ENCODE measurements around the gene GDF2. TPM values are rescaled to one million over a fixed set of nuclear protein-coding genes. Genes with fewer than 3 reads are reported as not detected.

The GDF2 gene
- total and polyA plus RNA-seq, 2 experiments from 2014 or later = not detected

DNA sequence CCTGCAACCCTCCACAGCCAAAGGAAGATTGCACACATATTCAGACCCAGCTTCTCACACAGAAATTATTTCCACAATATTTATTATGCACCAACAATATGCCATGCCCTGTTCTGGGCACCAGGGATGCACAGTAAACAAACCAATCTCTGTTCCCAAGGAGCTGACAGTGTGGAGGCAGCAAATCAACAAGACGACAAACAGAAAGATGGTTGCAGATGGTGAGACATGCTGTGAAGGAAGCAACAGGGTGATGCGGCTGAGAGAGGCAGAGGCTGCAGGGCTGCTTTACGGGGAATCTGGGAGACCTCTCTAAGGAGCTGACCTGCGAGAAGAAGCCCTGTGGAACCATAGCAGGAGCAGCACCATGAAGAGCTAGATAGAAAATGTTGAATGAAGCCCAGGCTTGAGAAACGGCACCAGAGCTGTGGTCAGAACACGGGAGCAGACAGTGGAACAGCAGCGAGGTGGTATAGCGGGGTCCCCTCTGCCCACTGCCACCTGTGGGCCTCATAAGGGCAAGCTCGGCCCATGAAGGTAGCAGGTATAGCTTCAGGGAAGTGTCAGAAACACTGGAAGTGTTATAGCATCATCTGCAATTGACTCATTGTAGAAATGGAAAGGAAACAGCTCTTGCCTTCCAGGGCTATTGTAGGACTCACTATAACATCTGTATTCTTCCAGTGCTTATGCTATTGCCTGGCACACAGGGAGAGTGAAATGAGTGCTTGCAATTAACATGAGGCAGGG, 43.4 kb downstream of the GDF2 start:
- ATAC-seq (no peak), DNase-seq (ENCODE audit: low spot score) (no peak)
- Histone ChIP-seq H3K36me3 (ENCODE audit: insufficient read depth) (no peaks in the 10 kb centered on the region), H3K79me2 (replicated peaks; ENCODE audit: insufficient read depth) (no peaks in the 10 kb centered on the region), H3K4me1 (ENCODE audit: insufficient read depth) (no peaks in the 10 kb centered on the region), H3K4me3 (no peak overlapping the region), H3K27me3 (ENCODE audit: insufficient read depth) (no peaks in the 10 kb centered on the region), H3K9me2 (ENCODE audit: insufficient read depth) (no peaks in the 10 kb centered on the region), H3K27ac (ENCODE audit: low read depth) (no peak overlapping the region), H3F3A (replicated peaks; ENCODE audit: low read depth) (no peaks in the 10 kb centered on the region), H2AFZ (no peak overlapping the region), H4K20me1 (replicated peaks; ENCODE audit: insufficient read depth) (no peaks in the 10 kb centered on the region), H3K4me2 (no peak overlapping the region)
- Mint-ChIP-seq H3K36me3 (ENCODE audit: low read depth) (no peaks in the 10 kb centered on the region), H3K9me3 (no peaks in the 10 kb centered on the region), H3K4me3 (no peak overlapping the region), H3K4me1 (peaks cover 15% of the 10 kb centered on the region), H3K27ac (no peak overlapping the region), H3K27me3 (ENCODE audit: insufficient read depth, low read depth, poor library complexity) (peaks cover 6% of the 10 kb centered on the region)
- TF ChIP-seq, protein P1, sequence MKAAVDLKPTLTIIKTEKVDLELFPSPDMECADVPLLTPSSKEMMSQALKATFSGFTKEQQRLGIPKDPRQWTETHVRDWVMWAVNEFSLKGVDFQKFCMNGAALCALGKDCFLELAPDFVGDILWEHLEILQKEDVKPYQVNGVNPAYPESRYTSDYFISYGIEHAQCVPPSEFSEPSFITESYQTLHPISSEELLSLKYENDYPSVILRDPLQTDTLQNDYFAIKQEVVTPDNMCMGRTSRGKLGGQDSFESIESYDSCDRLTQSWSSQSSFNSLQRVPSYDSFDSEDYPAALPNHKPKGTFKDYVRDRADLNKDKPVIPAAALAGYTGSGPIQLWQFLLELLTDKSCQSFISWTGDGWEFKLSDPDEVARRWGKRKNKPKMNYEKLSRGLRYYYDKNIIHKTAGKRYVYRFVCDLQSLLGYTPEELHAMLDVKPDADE (IDR thresholded peaks at IDR 0.05) = no peak
- TF ChIP-seq ZNF114 (CRISPR knock-in tag; IDR thresholded peaks at IDR 0.05) = no peak
- TF ChIP-seq STAT1 (IDR thresholded peaks at IDR 0.05; ENCODE audit: unreplicated experiment) = no peak
- no peak for TF ChIP-seq POLR2AphosphoS5 (IDR thresholded peaks at IDR 0.05; ENCODE audit: low read depth)

DNA sequence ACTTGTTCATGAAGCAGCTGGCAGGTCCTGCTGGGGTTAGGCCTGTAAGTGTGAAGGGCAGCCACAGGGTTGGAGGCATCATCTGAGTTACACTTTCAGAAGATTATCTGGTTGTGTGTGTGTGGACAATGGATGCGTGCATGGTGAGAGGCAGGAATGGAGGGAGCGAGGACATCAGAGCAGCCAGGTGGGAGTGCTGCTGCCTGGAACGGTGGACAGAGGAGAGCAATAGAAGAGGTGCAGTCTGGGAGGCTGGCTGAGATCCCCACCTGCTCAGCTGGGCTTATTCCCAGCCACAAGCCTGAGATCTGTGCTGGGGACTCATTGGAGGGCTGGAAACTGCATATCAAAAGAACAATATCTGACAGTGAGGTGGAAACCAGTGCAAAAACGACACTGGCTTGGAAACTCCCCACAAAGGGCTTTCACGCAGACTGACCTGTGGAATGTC, 44.0 kb downstream of the GDF2 start:
- Mint-ChIP-seq H3K4me3 (no peak overlapping the region), H3K27ac (no peak overlapping the region), H3K9me3 (no peaks in the 10 kb centered on the region), H3K4me1 (peaks cover 15% of the 10 kb centered on the region), H3K27me3 (ENCODE audit: insufficient read depth, low read depth, poor library complexity) (peaks cover 6% of the 10 kb centered on the region), H3K36me3 (ENCODE audit: low read depth) (no peaks in the 10 kb centered on the region)
- DNase-seq (ENCODE audit: low spot score) = no peak
- H3K36me3 ChIP-seq (ENCODE audit: insufficient read depth) = no peaks in the 10 kb centered on the region
- no peaks in the 10 kb centered on the region for H3K9me2 ChIP-seq (ENCODE audit: insufficient read depth)
- no peaks in the 10 kb centered on the region for H3K79me2 ChIP-seq (replicated peaks; ENCODE audit: insufficient read depth)
- H2AFZ ChIP-seq = no peak overlapping the region
- no peaks in the 10 kb centered on the region for H3F3A ChIP-seq (replicated peaks; ENCODE audit: low read depth)
- H3K4me3 ChIP-seq = no peak overlapping the region
- H3K4me1 ChIP-seq (ENCODE audit: insufficient read depth) = no peaks in the 10 kb centered on the region
- H4K20me1 ChIP-seq (replicated peaks; ENCODE audit: insufficient read depth) = no peaks in the 10 kb centered on the region
- no peak overlapping the region for H3K27ac ChIP-seq (ENCODE audit: low read depth)
- no peak for ATAC-seq
- H3K27me3 ChIP-seq (ENCODE audit: insufficient read depth) = no peaks in the 10 kb centered on the region
- no peak overlapping the region for H3K4me2 ChIP-seq
- no peak for TF ChIP-seq EZH2 (IDR thresholded peaks at IDR 0.05; ENCODE audit: low read depth, unreplicated experiment)
- no peak for TF ChIP-seq JUNB (IDR thresholded peaks at IDR 0.05; ENCODE audit: unreplicated experiment)
- TF ChIP-seq EZH2phosphoT487 (IDR thresholded peaks at IDR 0.05; ENCODE audit: unreplicated experiment) = no peak
- TF ChIP-seq, protein P2, sequence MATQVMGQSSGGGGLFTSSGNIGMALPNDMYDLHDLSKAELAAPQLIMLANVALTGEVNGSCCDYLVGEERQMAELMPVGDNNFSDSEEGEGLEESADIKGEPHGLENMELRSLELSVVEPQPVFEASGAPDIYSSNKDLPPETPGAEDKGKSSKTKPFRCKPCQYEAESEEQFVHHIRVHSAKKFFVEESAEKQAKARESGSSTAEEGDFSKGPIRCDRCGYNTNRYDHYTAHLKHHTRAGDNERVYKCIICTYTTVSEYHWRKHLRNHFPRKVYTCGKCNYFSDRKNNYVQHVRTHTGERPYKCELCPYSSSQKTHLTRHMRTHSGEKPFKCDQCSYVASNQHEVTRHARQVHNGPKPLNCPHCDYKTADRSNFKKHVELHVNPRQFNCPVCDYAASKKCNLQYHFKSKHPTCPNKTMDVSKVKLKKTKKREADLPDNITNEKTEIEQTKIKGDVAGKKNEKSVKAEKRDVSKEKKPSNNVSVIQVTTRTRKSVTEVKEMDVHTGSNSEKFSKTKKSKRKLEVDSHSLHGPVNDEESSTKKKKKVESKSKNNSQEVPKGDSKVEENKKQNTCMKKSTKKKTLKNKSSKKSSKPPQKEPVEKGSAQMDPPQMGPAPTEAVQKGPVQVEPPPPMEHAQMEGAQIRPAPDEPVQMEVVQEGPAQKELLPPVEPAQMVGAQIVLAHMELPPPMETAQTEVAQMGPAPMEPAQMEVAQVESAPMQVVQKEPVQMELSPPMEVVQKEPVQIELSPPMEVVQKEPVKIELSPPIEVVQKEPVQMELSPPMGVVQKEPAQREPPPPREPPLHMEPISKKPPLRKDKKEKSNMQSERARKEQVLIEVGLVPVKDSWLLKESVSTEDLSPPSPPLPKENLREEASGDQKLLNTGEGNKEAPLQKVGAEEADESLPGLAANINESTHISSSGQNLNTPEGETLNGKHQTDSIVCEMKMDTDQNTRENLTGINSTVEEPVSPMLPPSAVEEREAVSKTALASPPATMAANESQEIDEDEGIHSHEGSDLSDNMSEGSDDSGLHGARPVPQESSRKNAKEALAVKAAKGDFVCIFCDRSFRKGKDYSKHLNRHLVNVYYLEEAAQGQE (IDR thresholded peaks at IDR 0.05; ENCODE audit: unreplicated experiment) = no peak
- no peak for TF ChIP-seq ZNF331 (CRISPR knock-in tag; IDR thresholded peaks at IDR 0.05; ENCODE audit: low read depth)
- TF ChIP-seq, protein P3, sequence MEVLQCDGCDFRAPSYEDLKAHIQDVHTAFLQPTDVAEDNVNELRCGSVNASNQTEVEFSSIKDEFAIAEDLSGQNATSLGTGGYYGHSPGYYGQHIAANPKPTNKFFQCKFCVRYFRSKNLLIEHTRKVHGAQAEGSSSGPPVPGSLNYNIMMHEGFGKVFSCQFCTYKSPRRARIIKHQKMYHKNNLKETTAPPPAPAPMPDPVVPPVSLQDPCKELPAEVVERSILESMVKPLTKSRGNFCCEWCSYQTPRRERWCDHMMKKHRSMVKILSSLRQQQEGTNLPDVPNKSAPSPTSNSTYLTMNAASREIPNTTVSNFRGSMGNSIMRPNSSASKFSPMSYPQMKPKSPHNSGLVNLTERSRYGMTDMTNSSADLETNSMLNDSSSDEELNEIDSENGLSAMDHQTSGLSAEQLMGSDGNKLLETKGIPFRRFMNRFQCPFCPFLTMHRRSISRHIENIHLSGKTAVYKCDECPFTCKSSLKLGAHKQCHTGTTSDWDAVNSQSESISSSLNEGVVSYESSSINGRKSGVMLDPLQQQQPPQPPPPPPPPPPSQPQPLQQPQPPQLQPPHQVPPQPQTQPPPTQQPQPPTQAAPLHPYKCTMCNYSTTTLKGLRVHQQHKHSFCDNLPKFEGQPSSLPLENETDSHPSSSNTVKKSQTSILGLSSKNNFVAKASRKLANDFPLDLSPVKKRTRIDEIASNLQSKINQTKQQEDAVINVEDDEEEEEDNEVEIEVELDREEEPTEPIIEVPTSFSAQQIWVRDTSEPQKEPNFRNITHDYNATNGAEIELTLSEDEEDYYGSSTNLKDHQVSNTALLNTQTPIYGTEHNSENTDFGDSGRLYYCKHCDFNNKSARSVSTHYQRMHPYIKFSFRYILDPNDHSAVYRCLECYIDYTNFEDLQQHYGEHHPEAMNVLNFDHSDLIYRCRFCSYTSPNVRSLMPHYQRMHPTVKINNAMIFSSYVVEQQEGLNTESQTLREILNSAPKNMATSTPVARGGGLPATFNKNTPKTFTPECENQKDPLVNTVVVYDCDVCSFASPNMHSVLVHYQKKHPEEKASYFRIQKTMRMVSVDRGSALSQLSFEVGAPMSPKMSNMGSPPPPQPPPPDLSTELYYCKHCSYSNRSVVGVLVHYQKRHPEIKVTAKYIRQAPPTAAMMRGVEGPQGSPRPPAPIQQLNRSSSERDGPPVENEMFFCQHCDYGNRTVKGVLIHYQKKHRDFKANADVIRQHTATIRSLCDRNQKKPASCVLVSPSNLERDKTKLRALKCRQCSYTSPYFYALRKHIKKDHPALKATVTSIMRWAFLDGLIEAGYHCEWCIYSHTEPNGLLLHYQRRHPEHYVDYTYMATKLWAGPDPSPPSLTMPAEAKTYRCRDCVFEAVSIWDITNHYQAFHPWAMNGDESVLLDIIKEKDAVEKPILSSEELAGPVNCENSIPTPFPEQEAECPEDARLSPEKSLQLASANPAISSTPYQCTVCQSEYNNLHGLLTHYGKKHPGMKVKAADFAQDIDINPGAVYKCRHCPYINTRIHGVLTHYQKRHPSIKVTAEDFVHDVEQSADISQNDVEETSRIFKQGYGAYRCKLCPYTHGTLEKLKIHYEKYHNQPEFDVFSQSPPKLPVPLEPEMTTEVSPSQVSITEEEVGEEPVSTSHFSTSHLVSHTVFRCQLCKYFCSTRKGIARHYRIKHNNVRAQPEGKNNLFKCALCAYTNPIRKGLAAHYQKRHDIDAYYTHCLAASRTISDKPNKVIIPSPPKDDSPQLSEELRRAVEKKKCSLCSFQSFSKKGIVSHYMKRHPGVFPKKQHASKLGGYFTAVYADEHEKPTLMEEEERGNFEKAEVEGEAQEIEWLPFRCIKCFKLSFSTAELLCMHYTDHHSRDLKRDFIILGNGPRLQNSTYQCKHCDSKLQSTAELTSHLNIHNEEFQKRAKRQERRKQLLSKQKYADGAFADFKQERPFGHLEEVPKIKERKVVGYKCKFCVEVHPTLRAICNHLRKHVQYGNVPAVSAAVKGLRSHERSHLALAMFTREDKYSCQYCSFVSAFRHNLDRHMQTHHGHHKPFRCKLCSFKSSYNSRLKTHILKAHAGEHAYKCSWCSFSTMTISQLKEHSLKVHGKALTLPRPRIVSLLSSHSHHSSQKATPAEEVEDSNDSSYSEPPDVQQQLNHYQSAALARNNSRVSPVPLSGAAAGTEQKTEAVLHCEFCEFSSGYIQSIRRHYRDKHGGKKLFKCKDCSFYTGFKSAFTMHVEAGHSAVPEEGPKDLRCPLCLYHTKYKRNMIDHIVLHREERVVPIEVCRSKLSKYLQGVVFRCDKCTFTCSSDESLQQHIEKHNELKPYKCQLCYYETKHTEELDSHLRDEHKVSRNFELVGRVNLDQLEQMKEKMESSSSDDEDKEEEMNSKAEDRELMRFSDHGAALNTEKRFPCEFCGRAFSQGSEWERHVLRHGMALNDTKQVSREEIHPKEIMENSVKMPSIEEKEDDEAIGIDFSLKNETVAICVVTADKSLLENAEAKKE (CRISPR knock-in tag; IDR thresholded peaks at IDR 0.05) = no peak
- TF ChIP-seq NANOG (IDR thresholded peaks at IDR 0.05; ENCODE audit: borderline replicate concordance) = no peak
- no peak for TF ChIP-seq POLR2AphosphoS5 (IDR thresholded peaks at IDR 0.05; ENCODE audit: low read depth)

Measured in GM23338 (cell line).